ENCODE data around the gene KRTCAP3.

The KRTCAP3 gene

GRCh38 chr2:27442920-27443282 lies 720 bp downstream of the KRTCAP3 start:
- no peak for DNase-seq (ENCODE audit: low read depth)
- TF ChIP-seq, protein P1, sequence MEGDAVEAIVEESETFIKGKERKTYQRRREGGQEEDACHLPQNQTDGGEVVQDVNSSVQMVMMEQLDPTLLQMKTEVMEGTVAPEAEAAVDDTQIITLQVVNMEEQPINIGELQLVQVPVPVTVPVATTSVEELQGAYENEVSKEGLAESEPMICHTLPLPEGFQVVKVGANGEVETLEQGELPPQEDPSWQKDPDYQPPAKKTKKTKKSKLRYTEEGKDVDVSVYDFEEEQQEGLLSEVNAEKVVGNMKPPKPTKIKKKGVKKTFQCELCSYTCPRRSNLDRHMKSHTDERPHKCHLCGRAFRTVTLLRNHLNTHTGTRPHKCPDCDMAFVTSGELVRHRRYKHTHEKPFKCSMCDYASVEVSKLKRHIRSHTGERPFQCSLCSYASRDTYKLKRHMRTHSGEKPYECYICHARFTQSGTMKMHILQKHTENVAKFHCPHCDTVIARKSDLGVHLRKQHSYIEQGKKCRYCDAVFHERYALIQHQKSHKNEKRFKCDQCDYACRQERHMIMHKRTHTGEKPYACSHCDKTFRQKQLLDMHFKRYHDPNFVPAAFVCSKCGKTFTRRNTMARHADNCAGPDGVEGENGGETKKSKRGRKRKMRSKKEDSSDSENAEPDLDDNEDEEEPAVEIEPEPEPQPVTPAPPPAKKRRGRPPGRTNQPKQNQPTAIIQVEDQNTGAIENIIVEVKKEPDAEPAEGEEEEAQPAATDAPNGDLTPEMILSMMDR (conservative IDR thresholded peaks at IDR 0.05; ENCODE audit: low read length): no peak
- H3K4me3 ChIP-seq (ENCODE audit: low read length): no peak overlapping the region

GRCh38 chr2:27445155-27445554 lies 3.0 kb downstream of the KRTCAP3 start:
- no peak for DNase-seq (ENCODE audit: low read depth)
- TF ChIP-seq, protein P1 (conservative IDR thresholded peaks at IDR 0.05; ENCODE audit: low read length): no peak
- no peak overlapping the region for H3K4me3 ChIP-seq (ENCODE audit: low read length)

DNA sequence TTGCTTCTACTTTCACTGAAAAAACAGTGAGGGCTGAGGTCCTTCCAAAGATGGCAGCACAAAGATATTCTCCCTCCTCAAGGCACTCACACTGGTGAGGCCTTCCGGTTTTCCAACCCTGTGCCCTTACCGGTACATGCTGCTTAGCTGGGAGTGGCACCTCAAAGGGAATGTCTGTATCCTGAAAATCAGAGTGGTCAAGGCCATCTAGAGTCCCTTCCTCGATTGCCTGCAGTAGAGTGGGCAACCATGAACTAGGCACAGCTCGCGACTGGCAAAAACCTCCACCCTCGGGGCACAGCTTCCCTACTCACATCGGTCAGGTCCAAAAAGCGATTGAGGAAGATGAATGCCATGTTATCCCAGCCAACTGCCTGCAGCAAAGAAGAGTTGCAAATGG lies 3.4 kb downstream of the KRTCAP3 start:
- TF ChIP-seq, protein P1 (conservative IDR thresholded peaks at IDR 0.05; ENCODE audit: low read length): no peak
- no peak for DNase-seq (ENCODE audit: low read depth)
- no peak overlapping the region for H3K4me3 ChIP-seq (ENCODE audit: low read length)

GRCh38 chr2:27446057-27446456 lies 3.9 kb downstream of the KRTCAP3 start:
- DNase-seq (ENCODE audit: low read depth): no peak
- H3K4me3 ChIP-seq (ENCODE audit: low read length): no peak overlapping the region
- TF ChIP-seq, protein P1 (conservative IDR thresholded peaks at IDR 0.05; ENCODE audit: low read length): no peak

- no peak overlapping the region for H3K4me3 ChIP-seq (ENCODE audit: low read length)
- DNase-seq (ENCODE audit: low read depth): no peak
- TF ChIP-seq, protein P1 (conservative IDR thresholded peaks at IDR 0.05; ENCODE audit: low read length): no peak
These were observed 6.2 kb downstream of the KRTCAP3 start for GRCh38 chr2:27448381-27448780.

- TF ChIP-seq, protein P1 (conservative IDR thresholded peaks at IDR 0.05; ENCODE audit: low read length): no peak
- no peak for DNase-seq (ENCODE audit: low read depth)
- no peak overlapping the region for H3K4me3 ChIP-seq (ENCODE audit: low read length)
These were observed 8.9 kb downstream of the KRTCAP3 start for GRCh38 chr2:27451095-27451494.

DNA sequence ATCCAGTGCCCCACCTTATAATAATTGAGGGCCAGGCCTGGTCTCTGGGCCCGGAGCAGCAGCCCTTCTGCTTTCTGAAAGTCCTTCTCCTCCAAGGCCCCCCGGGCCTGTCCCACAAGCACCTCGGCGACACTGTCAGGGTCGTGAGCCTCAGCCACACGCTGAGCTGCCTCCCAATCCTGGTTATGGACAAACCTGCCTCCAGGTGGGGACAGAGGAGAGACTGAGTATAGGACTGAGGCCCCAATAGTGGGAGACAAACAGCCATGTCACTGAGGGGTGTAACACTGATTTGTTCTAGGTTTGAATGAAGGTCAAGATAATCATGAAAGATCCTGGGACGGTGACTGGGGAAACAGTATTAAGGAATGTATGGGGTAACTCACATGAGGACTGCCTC lies 11.8 kb downstream of the KRTCAP3 start:
- no peak overlapping the region for H3K4me3 ChIP-seq (ENCODE audit: low read length)
- no peak for DNase-seq (ENCODE audit: low read depth)
- TF ChIP-seq, protein P1 (conservative IDR thresholded peaks at IDR 0.05; ENCODE audit: low read length): no peak

Measured in AG10803 (cell line).